Rectal smooth muscle tissue (tissue), 1 donor: ENCODE data around the gene GRK1.

Source experiments
- H3K27ac ChIP-seq: one replicate; pipeline ENCODE4 v1.7.0; 2013; ENCODE audit warnings: low read depth, low read length, inconsistent platforms
- H3K27me3 ChIP-seq: one replicate; pipeline ENCODE4 v1.7.0; 2013; ENCODE audit warnings: low read length; ENCODE audit not compliant: control insufficient read depth, insufficient read depth
- H3K36me3 ChIP-seq: one replicate; pipeline ENCODE4 v1.7.0; 2013; ENCODE audit warnings: low read length; ENCODE audit not compliant: control insufficient read depth, insufficient read depth
- H3K4me1 ChIP-seq: one replicate; pipeline ENCODE4 v1.7.0; 2013; ENCODE audit warnings: low read length; ENCODE audit not compliant: control insufficient read depth, insufficient read depth
- H3K4me3 ChIP-seq: one replicate; pipeline ENCODE4 v1.7.0; 2013; ENCODE audit warnings: low read length
- H3K9ac ChIP-seq: one replicate; pipeline ENCODE4 v1.7.0; 2013; ENCODE audit warnings: low read length

The GRK1 gene

GRCh38 chr13:113625965-113626721, 40.9 kb upstream of the GRK1 start:
- no peak overlapping the region for H3K4me3 ChIP-seq
- no peaks in the 10 kb centered on the region for H3K4me1 ChIP-seq
- no peaks in the 10 kb centered on the region for H3K27me3 ChIP-seq
- H3K36me3 ChIP-seq, result peaks cover 5% of the 10 kb centered on the region
- H3K9ac ChIP-seq, result no peak overlapping the region
- no peak overlapping the region for H3K27ac ChIP-seq

GRCh38 chr13:113627136-113627535, 39.9 kb upstream of the GRK1 start:
- H3K27me3 ChIP-seq, result no peaks in the 10 kb centered on the region
- no peak overlapping the region for H3K27ac ChIP-seq
- H3K36me3 ChIP-seq, result peaks cover 14% of the 10 kb centered on the region
- H3K4me1 ChIP-seq, result no peaks in the 10 kb centered on the region
- no peak overlapping the region for H3K4me3 ChIP-seq
- no peak overlapping the region for H3K9ac ChIP-seq

- no peaks in the 10 kb centered on the region for H3K27me3 ChIP-seq
- H3K27ac ChIP-seq, result no peak overlapping the region
- no peak overlapping the region for H3K9ac ChIP-seq
- no peaks in the 10 kb centered on the region for H3K4me1 ChIP-seq
- H3K36me3 ChIP-seq, result peaks cover 18% of the 10 kb centered on the region
- H3K4me3 ChIP-seq, result no peak overlapping the region
These were observed 38.4 kb upstream of the GRK1 start for GRCh38 chr13:113628291-113629270.

- Histone ChIP-seq H3K36me3 (peaks cover 27% of the 10 kb centered on the region), H3K9ac (no peak overlapping the region), H3K4me1 (no peaks in the 10 kb centered on the region), H3K27ac (no peak overlapping the region), H3K4me3 (no peak overlapping the region), H3K27me3 (no peaks in the 10 kb centered on the region)
These were observed 37.2 kb upstream of the GRK1 start for GRCh38 chr13:113629866-113630265.

- no peak overlapping the region for H3K4me3 ChIP-seq
- peaks cover 31% of the 10 kb centered on the region for H3K36me3 ChIP-seq
- H3K9ac ChIP-seq, result no peak overlapping the region
- H3K27ac ChIP-seq, result no peak overlapping the region
- no peaks in the 10 kb centered on the region for H3K27me3 ChIP-seq
- H3K4me1 ChIP-seq, result no peaks in the 10 kb centered on the region
These were observed 36.7 kb upstream of the GRK1 start for GRCh38 chr13:113630296-113630695.

- Histone ChIP-seq H3K36me3 (peaks cover 34% of the 10 kb centered on the region), H3K4me3 (no peak overlapping the region), H3K27ac (no peak overlapping the region), H3K9ac (no peak overlapping the region), H3K27me3 (no peaks in the 10 kb centered on the region), H3K4me1 (no peaks in the 10 kb centered on the region)
These were observed 36.2 kb upstream of the GRK1 start for GRCh38 chr13:113630804-113631203.

GRCh38 chr13:113631341-113632095, 35.5 kb upstream of the GRK1 start:
- peaks cover 41% of the 10 kb centered on the region for H3K36me3 ChIP-seq

GRCh38 chr13:113632706-113633484, 34.1 kb upstream of the GRK1 start:
- Histone ChIP-seq H3K27ac (no peak overlapping the region), H3K4me1 (no peaks in the 10 kb centered on the region), H3K9ac (no peak overlapping the region), H3K36me3 (peaks cover 41% of the 10 kb centered on the region), H3K4me3 (no peak overlapping the region), H3K27me3 (no peaks in the 10 kb centered on the region)

More at GRCh38 chr13:113631341-113632095, 35.5 kb upstream of the GRK1 start:
- Histone ChIP-seq H3K27me3 (no peaks in the 10 kb centered on the region), H3K4me1 (no peaks in the 10 kb centered on the region), H3K4me3 (no peak overlapping the region), H3K9ac (no peak overlapping the region), H3K27ac (no peak overlapping the region)

GRCh38 chr13:113633485-113633873, 33.5 kb upstream of the GRK1 start:
- peaks cover 45% of the 10 kb centered on the region for H3K36me3 ChIP-seq
- no peaks in the 10 kb centered on the region for H3K27me3 ChIP-seq
- no peak overlapping the region for H3K4me3 ChIP-seq
- H3K4me1 ChIP-seq, result no peaks in the 10 kb centered on the region
- no peak overlapping the region for H3K9ac ChIP-seq
- no peak overlapping the region for H3K27ac ChIP-seq

GRCh38 chr13:113634279-113635047, 32.6 kb upstream of the GRK1 start:
- no peak overlapping the region for H3K9ac ChIP-seq
- no peak overlapping the region for H3K27ac ChIP-seq
- H3K4me3 ChIP-seq, result no peak overlapping the region
- H3K4me1 ChIP-seq, result no peaks in the 10 kb centered on the region
- no peaks in the 10 kb centered on the region for H3K27me3 ChIP-seq
- peaks cover 45% of the 10 kb centered on the region for H3K36me3 ChIP-seq

- Histone ChIP-seq H3K4me3 (no peak overlapping the region), H3K27ac (no peak overlapping the region), H3K4me1 (no peaks in the 10 kb centered on the region), H3K9ac (no peak overlapping the region), H3K36me3 (peaks cover 45% of the 10 kb centered on the region), H3K27me3 (no peaks in the 10 kb centered on the region)
These were observed 32.0 kb upstream of the GRK1 start for GRCh38 chr13:113635048-113635420.
